ENCODE data around the gene PRRX2.

DNA sequence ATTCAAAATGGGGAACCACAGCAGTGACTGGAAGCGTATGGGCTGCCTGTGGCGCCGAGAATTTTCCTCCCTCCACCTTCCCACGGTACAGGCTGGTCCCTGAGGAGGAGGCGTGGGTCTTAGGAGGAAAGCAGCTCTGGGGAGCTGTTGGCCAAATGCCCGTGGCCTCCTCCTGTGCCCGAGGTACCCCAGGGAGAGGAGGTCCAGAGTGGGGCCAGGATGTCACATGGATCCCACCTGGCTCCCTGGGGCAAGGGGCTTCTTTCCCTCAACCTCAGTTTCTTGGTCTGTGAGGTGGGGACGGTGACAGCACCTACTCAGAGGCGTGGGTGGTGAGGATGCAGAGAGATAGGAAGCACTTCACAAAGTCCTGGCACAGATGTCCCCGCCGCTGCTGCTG is 16.5 kb downstream of the PRRX2 start:
- TF ChIP-seq, protein P1, sequence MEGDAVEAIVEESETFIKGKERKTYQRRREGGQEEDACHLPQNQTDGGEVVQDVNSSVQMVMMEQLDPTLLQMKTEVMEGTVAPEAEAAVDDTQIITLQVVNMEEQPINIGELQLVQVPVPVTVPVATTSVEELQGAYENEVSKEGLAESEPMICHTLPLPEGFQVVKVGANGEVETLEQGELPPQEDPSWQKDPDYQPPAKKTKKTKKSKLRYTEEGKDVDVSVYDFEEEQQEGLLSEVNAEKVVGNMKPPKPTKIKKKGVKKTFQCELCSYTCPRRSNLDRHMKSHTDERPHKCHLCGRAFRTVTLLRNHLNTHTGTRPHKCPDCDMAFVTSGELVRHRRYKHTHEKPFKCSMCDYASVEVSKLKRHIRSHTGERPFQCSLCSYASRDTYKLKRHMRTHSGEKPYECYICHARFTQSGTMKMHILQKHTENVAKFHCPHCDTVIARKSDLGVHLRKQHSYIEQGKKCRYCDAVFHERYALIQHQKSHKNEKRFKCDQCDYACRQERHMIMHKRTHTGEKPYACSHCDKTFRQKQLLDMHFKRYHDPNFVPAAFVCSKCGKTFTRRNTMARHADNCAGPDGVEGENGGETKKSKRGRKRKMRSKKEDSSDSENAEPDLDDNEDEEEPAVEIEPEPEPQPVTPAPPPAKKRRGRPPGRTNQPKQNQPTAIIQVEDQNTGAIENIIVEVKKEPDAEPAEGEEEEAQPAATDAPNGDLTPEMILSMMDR (conservative IDR thresholded peaks at IDR 0.05; ENCODE audit: low read depth in 2 of 2) = no peak
- no peak for TF ChIP-seq EZH2 (IDR thresholded peaks at IDR 0.05; ENCODE audit: low read depth, unreplicated experiment)

Measured in GM23338 (cell line).